ENCODE results near the gene LCT. TPM values are rescaled to one million over a fixed set of nuclear protein-coding genes. Genes with fewer than 3 reads are reported as not detected.
A peak's percentile ranks its signal among the peaks of the same experiment; 100 is the strongest.

Gene LCT
- total and polyA plus RNA-seq, 9 of the 15 experiments (the other 6 are each of a cell fraction or from before 2014, with no cell fraction given) = 0.01 to 0.04 (median 0.03) TPM; not detected in 4

- TF ChIP-seq JUN (IDR thresholded peaks at IDR 0.05; ENCODE audit: borderline replicate concordance, low read depth, low read length) (0 out of 2 replicates have a peak, but pooled peaks have one; percentile 11), JUN (CRISPR knock-in tag; IDR thresholded peaks at IDR 0.05; ENCODE audit: borderline replicate concordance) (no peak), KAT2B (IDR thresholded peaks at IDR 0.05; ENCODE audit: low read depth, low read length) (no peak), MXI1 (IDR thresholded peaks at IDR 0.05; ENCODE audit: low read depth, low read length) (no peak), MYBL2 (IDR thresholded peaks at IDR 0.05; ENCODE audit: low read depth) (no peak), MYBL2 (CRISPR knock-in tag; IDR thresholded peaks at IDR 0.05; ENCODE audit: borderline replicate concordance) (no peak), CEBPZ (IDR thresholded peaks at IDR 0.05; ENCODE audit: borderline replicate concordance, low read depth, low read length) (no peak), TOE1 (IDR thresholded peaks at IDR 0.05; ENCODE audit: borderline replicate concordance) (no peak), TOE1 (CRISPR knock-in tag; IDR thresholded peaks at IDR 0.05; ENCODE audit: borderline replicate concordance, low read depth) (no peak), ADNP (tag; IDR thresholded peaks at IDR 0.05) (no peak), HIVEP1 (CRISPR knock-in tag; IDR thresholded peaks at IDR 0.05) (no peak), NFXL1 (CRISPR knock-in tag; IDR thresholded peaks at IDR 0.05) (no peak), PHF8 (IDR thresholded peaks at IDR 0.05; ENCODE audit: borderline replicate concordance, low read length) (no peak), JUND (IDR thresholded peaks at IDR 0.05; ENCODE audit: borderline replicate concordance, low read depth, low read length) (peak; percentile 55; the same call in 1 of the 2 replicates), JUND (tag; IDR thresholded peaks at IDR 0.05; ENCODE audit: borderline replicate concordance, low read depth, low read length) (peak; percentile 56; the same call in 2 of the 3 replicates), BHLHE40 (IDR thresholded peaks at IDR 0.05; ENCODE audit: low read length) (no peak), CXXC5 (CRISPR knock-in tag; IDR thresholded peaks at IDR 0.05) (no peak), ARNT (IDR thresholded peaks at IDR 0.05) (no peak), CHAMP1 (IDR thresholded peaks at IDR 0.05) (no peak)
Observed at GRCh38 chr2:135773917-135774316, 63.1 kb downstream of the LCT start (continued).

Measured in K562 (cell line).